T-helper 9 cell (primary cell): ENCODE data around the gene CHKA.

Experiments
- DNase-seq: peaks from one replicate; pipeline ENCODE4 v3.0.0-alpha.2; 2020

The CHKA gene

DNA sequence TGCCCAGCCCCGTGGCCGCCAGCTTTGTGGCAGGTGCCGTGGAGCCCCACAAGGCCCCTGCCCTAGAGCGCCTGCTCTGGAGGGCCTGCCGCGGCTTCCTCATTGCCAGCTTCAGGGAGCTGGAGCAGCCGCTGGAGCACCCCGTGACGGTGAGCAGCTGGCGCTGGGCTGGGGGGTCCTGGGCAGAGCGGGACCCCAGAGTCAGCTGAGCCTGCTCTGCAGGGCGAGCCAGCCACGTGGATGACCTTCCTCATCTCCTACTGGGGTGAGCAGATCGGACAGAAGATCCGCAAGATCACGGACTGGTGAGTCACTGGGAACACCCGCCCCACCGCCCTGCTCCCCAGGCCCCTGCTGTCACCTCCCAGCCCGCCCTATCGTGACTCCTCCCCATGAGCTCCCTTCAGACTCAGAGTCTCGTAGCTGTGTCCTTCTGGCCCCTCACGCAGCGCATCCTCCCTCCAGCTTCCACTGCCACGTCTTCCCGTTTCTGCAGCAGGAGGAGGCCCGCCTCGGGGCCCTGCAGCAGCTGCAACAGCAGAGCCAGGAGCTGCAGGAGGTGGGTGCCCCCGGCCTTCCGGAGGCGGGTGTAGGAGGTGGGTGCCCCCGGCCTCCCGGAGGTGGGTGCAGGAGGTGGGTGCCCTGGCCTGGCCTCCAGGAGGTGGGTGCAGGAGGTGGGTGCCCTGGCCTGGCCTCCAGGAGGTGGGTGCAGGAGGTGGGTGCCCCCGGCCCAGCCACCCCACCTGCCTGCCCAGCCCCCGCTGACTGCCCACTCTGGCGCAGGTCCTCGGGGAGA, 77.6 kb downstream of the CHKA start:
- no peak for DNase-seq

DNA sequence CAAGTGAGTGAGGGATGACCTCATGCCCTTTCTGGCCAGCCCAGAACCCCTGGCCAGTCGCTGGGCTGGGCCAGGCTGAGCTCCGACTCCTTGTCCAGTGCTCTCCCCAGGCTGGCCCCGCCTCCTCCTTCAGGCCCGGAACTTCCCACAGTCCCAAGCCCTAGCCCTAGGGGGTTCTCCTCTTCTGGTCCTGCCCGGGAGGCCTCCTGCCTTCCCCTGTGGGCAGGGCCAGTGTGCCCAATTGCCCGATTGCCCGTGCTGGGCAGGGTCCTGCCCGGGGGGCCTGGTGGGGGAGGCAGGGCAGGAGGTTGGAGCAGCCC, 78.2 kb downstream of the CHKA start:
- no peak for DNase-seq

DNA sequence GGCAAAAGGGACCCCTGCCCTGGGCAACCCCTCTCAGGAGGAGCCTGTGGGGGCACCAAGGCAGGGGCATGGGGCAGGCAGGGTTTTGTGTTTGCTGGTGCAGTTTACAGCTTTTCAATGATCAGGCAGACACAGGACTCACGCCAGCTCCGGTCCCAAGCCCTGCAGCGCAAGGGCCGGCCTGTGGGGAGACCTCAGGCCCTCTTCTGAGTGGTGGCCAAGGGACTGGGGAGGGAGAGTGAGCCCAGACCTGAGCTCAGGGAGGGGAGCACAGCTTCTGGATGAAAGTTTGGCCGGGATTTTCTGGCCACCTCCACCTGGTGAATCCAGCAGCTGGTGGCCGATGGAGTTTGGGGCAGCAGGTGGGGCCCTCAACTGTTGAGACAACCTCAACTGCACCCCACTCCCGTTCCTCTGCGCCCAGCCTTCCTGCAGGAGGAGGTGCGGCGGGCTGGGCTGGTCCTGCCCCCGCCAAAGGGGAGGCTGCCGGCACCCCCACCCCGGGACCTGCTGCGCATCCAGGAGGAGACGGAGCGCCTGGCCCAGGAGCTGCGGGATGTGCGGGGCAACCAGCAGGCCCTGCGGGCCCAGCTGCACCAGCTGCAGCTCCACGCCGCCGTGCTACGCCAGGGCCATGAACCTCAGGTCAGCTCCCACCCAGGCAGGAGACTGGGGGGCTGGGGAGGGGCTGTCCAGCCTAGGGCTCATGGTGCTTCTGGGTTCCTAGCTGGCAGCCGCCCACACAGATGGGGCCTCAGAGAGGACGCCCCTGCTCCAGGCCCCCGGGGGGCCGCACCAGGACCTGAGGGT, 78.8 kb downstream of the CHKA start:
- no peak for DNase-seq

DNA sequence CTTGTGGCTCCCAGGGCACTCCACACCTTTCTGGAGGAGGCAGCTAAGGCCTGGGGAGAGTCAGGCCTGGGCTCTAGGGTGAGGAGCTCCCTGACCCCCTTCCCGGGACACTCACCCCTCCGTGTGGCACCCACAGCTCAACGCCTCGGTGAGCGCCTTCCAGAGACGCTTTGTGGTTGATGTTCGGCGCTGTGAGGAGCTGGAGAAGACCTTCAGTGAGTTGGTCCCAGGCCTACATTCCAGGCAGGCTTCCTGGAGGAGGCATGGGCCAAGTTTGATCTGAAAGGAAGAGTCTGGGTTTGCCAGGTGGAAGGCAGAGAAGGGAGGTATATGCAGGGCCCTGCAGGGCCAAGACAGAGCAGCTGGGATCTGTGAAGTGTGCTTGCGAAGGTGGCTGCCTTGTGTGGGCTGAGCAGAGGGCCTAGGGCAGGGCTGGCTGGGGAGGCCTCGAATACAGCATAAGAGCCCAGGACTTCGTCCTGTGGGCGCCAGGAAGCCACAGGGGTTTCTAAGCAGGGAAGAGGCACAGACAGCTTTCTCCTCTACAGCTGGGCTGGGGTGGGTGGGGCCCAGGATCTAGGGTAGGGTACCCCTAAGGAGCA, 79.5 kb downstream of the CHKA start:
- DNase-seq = no peak

DNA sequence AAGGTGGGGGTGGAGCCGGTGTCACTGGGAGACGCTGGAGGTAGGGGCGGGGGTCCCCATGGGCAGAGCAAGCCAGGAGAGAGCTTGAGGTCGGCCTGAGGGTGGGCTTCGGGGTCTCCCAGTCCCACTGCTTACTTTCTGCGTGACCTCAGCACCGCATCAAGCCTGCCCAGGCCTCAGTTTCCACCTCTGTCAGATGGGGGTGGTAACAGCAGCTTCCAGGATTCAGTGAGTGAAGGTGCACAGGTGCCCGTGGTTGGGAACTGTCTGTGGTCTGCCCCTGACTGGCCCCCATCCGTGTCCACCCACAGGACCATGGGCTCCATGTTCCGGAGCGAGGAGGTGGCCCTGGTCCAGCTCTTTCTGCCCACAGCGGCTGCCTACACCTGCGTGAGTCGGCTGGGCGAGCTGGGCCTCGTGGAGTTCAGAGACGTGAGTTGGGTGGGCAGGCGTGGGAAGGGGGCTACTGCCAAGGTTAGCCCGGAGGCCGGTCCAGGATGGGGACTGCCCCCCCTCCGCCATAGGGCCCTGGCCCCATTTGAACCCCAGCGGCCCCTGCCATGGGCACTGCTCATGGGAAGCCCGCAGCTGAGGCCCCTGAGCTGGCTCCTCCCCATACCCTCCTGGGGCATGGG, 80.1 kb downstream of the CHKA start:
- no peak for DNase-seq

DNA sequence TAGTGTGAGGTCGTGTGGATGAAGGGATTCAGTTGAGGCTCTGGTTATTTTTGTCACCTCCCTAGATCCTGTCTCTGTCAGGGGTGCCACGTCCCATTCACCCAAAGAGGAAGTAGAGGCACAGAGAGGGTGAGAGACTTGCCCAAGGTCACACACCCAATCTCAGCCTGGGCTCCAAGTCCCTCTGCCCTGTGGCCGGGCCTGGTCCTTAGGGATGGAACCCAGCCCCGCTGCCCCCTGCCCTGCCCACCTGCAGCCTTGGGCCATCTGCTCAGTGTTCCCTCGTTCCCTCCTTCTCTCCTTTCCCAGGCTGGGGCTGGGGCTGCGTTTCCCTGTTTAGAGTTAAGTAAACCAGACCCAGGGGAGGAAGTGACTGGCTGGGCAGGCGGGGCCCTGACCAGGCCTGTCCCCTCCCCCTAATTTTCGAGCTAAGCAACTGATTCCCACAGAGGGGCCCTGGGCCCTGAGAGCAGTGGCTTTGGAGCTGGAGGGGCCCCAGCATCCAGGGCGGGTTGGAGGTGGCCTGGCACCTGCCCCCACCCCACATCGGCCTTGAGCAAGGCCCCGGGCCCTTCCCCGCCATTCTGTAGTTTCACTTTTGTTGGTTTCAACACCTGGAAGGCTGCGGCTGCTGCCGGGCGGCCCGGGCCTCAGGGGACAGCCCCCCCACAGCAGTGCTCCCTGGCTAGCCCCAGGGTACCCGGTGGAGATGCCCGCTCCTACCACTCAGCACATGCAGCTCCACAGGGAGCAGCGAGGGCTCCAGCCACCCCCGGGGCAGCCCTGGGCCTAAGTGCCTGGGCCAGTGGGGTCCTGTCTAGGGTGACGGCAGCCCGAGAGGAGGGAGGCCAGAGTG, 80.9 kb downstream of the CHKA start:
- peak; percentile 25 for DNase-seq

DNA sequence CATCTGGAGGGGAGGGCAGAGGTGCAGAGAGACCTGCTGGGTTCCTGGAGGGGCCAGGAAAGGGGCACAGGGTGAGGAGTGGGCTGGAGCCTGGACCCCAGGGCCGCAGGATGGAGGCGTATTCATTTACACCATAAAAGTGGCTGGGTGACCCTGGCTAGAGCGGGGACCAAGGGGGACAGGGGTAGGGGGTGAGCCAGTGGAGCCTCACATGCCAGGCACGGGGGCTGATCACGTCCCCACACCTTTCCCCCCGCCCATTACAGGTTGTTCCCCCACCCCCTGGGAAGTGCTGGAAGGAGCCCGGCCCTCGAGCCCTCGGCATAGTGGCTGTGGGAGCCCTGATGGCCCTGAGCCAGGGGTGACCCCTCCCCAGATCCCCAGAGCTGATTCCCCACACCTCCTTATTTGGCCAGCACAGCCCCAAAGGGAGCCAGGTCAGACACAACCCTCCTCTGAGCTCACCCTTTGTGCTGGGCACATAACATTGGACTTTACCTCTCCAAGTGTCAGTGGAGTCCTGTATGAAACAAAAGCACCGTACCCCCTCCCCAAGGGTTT, 81.6 kb downstream of the CHKA start:
- DNase-seq = no peak

DNA sequence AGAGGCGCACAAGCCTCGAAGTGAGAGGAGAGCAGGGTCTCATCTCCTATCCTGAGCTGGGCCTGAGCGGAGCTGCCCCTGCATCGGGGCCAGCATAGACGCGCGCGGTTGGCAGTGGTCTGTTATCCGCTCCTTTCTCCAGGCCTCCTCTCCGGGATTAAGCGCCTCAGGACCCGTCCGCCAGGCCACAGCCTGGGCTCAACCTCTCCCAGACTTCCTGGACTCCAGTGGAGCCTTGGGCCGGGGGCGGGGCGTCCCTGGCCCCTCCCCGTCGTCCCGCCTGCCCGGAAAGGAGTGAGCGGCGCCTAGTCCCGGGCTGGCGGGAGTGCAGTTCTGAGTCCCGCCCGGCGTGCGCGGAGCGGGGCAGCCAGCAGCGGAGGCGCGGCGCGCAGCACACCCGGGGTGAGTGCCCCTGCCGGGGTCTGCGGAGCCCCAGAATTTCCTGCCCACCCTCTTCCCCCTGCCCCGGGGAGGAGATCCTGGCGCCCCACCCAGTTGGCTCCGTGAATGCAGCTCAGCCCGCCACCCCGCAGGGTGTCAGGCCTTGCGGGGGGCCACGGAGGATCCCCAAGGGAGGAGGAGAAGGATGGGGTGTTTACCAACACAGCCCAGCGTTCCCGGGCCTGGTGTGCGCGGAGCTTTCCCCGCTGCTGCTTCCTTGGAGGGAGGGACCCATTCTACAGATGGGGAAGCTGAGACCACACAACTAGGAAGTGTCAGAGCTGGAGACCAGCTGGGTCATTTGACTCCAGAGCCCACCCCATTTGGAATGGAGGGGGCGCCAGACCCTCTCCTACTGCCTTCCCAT, 82.3 kb downstream of the CHKA start, which contains the start of gene TCIRG1:
Gene TCIRG1, plus strand, starts transcription at position 308 of the 808 bp plus-strand sequence. CDS start 2,247 bp downstream, outside the sequence.
- DNase-seq = peak; percentile 37

DNA sequence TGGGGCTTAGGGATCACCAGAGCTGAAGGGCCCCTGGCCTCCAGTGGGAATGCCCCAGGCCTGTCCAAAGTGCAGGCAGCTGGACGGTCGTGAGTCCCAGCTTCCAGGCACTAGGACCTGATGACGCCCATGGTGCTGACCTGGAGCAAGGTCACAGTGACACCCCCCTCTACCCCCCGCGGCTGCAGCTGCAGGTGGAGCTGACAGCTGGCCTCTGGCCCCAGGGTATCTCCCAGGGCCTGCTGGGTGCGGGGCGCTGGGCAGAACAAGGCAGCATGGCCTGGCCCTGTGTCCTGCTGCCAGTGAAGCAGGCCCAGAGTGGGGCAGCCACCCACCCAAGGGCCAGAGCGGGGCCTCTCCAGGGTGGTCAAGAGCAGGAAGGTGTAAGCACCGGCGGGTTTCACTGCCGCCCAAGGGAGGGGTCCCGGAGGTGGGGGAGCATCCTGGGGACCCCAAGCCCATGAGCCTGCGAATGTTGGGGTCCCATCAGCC, 82.9 kb downstream of the CHKA start:
- DNase-seq = no peak

DNA sequence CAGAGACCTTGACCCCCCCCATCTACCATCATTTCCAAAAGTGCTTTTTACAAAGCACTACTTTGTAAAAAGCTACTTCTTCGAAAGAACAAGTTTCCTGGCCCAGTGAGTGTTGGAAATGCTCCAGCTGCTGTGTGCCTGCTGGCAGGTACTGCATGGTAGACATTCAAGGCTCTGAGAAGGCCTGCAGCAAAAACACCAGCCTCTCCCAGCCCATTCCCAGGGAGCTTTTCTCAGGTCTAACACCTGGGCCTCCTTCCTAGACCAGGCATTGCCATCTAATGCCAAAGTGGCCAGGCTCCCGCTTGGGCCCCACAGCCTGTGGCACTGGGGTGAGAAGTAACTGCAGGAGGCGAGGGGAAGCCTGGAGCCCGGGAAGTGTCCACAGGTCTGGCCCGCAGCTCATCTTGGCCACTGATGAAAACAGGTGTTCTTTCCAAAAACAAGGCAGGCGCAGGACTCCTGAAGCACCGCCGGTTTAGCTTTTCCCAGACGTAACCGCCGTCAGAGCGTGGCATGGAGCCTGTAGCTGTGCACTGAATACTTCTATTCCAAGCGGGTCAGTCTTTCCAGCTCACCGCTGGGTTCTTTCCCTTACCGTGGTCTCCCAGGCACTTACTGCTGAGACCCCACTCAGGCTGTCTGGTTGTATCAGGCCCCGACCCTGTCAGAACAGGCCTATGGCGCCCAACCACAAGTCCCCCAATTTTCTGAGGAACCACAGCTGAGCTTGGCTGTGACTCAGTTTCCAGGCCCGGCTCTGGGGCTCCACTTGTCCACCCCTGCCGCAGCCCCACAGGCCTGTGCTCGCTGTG, 83.6 kb downstream of the CHKA start:
- no peak for DNase-seq

DNA sequence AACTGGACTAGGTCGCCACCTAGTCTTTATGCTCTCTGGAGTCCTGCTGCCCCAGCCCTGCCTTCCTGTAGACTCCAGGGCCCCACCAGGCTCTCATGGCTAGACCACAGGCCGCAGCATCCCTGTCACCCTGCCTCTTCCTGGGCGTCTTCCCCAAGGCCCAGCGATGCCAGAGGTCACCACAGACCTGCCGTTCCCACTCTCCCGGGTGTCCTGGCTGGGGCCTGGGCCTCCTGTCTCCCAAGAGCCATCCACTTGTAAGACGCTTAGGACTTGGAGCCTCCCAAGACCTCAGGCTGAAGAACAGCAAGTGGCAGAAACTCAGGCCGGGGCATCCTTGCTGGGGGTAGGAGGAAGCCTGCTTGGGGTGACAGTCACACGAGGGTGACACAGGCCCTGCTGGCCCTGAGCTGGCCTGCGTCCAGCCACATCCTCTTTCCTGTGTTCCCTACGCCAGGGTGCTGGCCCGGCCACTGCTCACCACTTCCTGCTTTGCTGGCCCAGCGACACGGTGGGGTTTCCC, 84.4 kb downstream of the CHKA start:
- no peak for DNase-seq

DNA sequence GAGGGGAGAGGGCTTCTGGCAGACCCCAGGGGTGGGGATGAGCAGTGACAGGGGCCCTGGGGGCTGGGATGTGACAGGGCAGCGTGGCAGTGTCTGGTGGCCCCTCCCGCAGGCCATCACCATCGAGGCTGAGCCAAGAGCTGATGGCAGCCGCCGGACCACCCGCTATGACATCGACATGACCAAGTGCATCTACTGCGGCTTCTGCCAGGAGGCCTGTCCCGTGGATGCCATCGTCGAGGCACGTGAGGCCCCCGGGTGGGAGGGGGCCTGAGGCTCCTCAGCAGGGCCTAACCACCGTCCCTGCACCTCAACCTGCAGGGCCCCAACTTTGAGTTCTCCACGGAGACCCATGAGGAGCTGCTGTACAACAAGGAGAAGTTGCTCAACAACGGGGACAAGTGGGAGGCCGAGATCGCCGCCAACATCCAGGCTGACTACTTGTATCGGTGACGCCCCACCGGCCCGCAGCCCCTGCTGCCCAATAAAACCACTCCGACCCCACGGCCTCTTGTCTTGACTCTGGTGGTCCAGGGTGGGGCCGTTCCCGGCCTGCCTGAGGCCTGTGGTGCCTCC, 85.0 kb downstream of the CHKA start:
- DNase-seq = no peak

DNA sequence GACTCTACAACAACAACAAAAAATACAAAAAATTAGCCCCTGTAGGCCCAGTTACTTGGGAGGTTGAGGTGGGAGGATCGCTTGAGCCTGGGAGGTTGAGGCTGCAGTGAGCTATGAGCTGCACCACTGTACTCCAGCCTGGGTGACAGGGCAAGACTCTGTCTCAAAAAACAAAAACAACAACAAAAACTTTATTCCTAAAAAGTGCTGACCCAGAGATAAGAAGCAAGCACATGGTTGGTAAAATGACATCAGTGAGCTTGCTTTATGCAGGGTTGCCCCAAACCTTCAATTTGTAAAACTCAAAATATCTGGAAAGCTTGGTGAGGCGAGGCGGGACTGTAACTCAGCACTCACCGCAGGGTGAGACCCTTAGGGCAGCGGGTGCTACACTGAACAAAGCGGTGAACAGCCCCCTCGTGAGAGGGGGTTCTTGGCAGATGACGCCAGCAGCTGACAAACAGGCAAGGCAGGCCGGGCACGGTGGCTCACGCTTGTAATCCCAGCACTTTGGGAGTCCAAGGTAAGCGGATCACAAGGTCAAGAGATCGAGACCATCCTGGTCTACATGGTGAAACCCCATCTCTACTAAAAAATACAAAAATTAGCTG, 85.8 kb downstream of the CHKA start:
- no peak for DNase-seq

DNA sequence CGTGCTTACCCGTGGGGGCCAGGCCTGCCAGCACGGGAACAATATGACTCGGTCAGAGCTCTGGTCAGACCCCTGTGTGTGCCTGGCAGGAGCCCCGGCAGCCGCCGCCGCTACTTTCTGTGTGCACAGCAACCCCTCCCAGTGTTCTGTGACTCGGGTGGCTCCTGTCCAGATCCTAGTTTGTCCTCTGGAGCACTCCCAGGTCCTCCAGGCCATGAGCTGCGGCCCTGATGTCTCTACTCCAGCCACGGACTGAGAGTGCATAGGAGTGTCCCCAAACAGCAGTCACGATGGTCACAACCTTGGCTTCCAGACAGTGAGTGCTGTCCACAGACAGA, 87.5 kb downstream of the CHKA start:
- no peak for DNase-seq

DNA sequence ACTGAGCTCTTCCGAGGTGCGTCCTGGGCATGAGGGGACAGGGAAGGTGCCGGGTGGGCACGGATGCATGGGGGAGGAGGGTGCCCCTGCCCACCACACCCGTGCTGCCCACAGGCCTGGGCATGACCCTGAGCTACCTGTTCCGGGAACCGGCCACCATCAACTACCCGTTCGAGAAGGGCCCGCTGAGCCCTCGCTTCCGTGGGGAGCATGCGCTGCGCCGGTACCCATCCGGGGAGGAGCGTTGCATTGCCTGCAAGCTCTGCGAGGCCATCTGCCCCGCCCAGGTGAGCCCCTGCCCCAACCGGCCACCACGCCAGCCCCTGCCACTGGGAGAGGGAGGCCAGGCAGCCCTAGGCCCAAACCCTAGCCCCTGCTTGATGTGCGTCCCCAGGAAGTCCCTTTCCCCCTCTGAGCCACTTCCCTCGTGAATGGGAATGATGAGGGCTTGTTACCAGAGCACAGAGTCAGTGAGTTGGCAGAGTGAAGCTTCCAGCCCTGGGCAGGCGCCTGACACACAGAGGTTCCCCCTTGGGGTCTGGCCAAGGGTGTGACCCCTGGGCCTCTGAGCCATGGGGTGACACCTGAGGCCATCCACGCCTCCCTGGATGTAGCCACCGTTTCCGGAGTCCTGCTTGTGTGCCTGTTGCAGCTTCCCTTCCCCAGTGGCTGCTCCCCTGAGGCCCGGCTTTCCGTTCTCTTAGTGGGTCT, 88.0 kb downstream of the CHKA start:
- DNase-seq = no peak

DNA sequence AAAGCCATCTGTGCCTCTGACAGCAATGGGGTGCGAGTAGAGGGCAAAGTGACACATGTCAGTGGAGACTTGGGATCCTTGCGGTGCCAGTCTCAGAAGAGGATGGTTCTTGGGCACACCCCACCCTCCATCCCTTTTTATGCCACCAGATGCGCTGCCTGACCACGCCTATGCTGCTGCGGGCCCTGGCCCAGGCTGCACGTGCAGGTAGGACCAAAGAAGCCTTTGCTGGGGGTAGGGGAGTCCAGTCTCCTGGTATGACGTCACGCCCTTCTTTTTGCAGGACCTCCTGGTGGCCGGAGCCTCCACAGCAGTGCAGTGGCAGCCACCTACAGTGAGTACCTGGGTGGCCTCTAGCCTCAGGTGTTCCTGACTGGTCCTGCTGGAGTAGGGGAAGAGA, 89.2 kb downstream of the CHKA start:
- no peak for DNase-seq

DNA sequence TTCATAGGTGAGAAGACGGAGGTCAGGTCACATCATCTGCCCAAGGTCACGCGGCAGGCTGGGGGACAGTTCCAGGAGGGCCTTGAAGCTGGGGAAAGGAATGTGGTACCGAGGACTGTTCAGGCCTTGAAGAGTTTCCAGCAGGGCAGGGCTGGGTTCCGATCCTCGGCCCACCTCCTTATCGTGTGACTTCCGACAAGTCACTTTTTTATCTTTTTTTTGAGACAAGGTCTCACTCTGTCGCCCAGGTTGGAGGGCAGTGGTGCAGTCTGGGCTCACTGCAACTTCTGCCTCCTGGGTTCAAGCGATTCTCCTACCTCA, 90.1 kb downstream of the CHKA start:
- no peak for DNase-seq

DNA sequence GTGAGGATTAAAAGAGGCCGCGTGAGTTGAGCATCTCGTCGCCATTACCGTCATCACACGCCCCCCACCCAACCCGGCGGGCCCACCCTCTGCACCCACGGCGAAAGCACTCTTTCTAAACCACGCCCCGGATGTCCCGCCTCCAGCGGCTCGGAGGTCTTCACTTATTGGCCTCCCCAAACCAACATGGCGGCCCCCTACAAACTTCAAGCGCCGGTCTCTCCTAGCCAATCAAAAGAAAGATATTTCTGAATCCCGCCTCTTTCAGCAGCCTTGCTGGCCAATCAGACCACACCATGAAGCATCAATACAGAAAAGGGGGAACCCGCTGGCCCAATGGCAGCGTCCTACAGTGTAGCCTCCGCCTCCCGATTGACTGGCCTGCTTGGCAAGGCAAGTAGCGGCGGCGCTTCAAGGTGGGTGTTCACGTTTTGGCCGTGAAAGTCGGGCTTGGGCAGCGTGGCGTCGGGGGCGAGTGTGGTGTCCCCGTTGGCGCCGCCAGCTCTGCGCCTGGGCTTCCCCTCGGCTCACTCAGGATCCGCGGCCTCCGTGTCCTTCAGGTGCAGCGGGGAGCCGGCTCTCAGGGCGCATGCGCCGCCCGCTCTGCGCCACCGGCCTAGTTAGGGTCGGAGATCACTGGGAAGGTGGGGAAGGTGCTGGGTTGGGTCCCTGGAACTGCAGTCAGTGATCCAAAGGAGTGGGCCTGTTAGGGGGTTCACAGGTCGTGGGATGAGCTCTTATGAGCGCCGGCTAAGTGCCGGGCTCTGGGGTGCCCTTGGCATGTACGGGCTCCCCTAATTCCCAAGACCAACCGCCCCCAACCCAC, 90.7 kb downstream of the CHKA start, which contains the start of gene NDUFS8:
Gene NDUFS8, plus strand, starts transcription at position 364 of the 826 bp plus-strand sequence. CDS start 1,471 bp downstream, outside the sequence.
- peak; percentile 93 for DNase-seq
